Diencephalon (tissue), 1 donor: ENCODE results near the gene PTP4A1. TPM values are rescaled to one million over a fixed set of nuclear protein-coding genes. Genes with fewer than 3 reads are reported as not detected.

ENCODE experiments used
- small RNA-seq: library from RNA; depleted of rRNA; stranded (forward); fragments of <200 nt; gene quantifications from one replicate; pipeline ENCODE3, GENCODE V24; 2014
- total RNA-seq: library from RNA; depleted of rRNA; stranded (reverse); fragments of >200 nt; gene quantifications from one replicate; pipeline ENCODE4 v1.2.3, GENCODE V29; 2014

Gene PTP4A1
- 65.7 TPM for total RNA-seq

DNA sequence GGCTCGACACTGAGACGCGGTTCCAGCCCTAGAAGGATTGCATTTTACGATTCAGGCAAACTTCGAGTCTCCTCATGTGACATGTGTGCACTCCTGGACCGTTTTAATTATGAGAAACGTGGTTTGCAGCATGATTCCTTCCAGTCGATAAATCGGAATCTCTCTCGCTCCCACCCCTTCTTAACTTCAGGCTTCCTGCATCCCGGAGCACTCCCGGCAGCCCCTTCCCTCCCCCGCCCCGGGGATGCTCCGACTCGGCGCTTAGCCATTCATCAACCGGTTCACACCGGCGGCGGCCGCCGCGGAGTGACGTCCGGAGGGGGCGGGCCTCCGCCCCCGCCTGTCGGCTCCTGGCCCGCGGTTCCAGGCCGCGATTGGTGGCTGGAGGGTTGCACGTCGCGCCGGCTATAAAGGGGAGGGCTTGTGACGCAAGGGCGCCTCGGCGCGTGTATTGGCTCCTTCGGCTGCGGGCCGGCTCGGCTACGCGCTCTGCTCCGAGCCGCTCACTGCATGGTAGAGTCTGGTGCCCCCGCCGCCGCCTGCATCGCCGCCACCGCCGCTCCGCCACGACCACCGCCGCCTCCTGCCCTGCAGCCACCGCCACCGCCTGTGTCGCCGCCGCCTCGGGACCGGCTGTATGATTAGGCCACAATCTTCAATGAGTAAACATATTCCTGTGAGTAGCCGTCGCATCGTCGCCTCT is at the start of gene PTP4A1, which contains the start of gene LOC128125822:
PTP4A1 (plus strand) TSS at position 437 of the 703 bp plus-strand sequence. CDS start 4,401 bp downstream, outside the sequence.
LOC128125822 (plus strand) TSS at position 437 of the 703 bp plus-strand sequence.

Small RNA genes lying within 50 kb of the gene (small RNA-seq; reads per million reads assigned to genes)
- gene AL513043.1: not detected

Other genes starting within 250 kb of the PTP4A1 start
- gene PHF3, start 63.3 kb downstream of the PTP4A1 start, total RNA-seq: 97.6 TPM